Mucosa of descending colon (tissue), 3 donors: ENCODE results near the gene MT1HL1. TPM values are rescaled to one million over a fixed set of nuclear protein-coding genes. Genes with fewer than 3 reads are reported as not detected.

Experiments used
- ATAC-seq: fragments of 200-7000 bp; cut with Tn5 transposase; one replicate; pipeline ENCODE4 v1.9.1; 2020; ENCODE audit warnings: mild to moderate bottlenecking, moderate library complexity
- DNase-seq, 3 donors: peaks; one replicate each; pipeline ENCODE4 v3.0.0-alpha.2; 2020
- H3K36me3 ChIP-seq: fragments of 200-600 bp; one replicate; pipeline ENCODE4 v1.8.0; 2021; ENCODE audit warnings: low read depth, mild to moderate bottlenecking
- H3K4me1 ChIP-seq: fragments of 200-600 bp; one replicate; pipeline ENCODE4 v1.8.0; 2021; ENCODE audit warnings: low read depth, mild to moderate bottlenecking
- H3K4me3 ChIP-seq: fragments of 200-600 bp; one replicate; pipeline ENCODE4 v1.8.0; 2021; ENCODE audit warnings: mild to moderate bottlenecking
- H3K9me3 ChIP-seq: fragments of 200-600 bp; one replicate; pipeline ENCODE4 v1.8.0; 2021; ENCODE audit warnings: mild to moderate bottlenecking
- intact Hi-C, 2 donors: fragments of 100-400 bp; cut with DNase I in 1 of 2; cut with micrococcal nuclease in 1 of 2; formaldehyde crosslinking; loops; one replicate each; pipeline versions ENCODE4 v1.11.0 to v1.11.1; 2022; cut with DNase I, micrococcal nuclease
- total RNA-seq, 3 donors: library from RNA; stranded (reverse); fragmentation: NEBNext Ultra II Directional in 2 of 3; extraction: Animal tissue kit (Norgen Biotek cat#: 25700) in 2 of 3; gene quantifications; one replicate each; pipeline versions ENCODE4 v1.2.1 to v1.2.4, GENCODE V29; 2021 to 2023
- TF ChIP-seq, protein P1 (sequence below): fragments of 200-600 bp; IDR thresholded peaks from one replicate; pipeline ENCODE4 v1.8.0; 2022; ENCODE audit warnings: antibody characterized with exemption, mild to moderate bottlenecking
- donor health status: DM: no; HTN: no; CAD: no; lungs with moderate emphysema.
- donor health status: DM: no; HTN: no; CAD: no.
- donor health status: DM: no; HTN: yes; CAD: no.

Gene MT1HL1
- total RNA-seq, 3 donors from 2014 or later, result not detected

DNA sequence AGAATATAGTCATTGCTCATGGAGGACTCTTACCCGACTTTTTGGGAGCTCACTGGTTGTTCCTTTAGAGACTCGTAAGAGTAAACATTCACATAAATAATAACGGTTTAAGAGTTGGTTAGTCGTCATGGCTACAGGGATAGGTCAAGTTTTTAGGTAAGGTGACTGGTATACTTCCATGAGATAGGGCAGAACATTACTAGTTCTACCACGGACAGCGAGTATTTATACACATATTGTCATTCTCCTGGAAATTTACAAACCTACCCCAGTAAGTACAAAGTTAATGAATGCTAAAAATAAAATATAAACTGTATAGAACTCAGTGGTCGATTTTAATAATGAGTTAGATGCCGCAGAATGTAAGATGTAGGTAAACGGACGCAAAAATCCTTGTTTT, 36.6 kb upstream of the MT1HL1 start:
- H3K4me1 ChIP-seq, result no peaks in the 10 kb centered on the region
- DNase-seq (no peak), ATAC-seq (no peak)
- H3K4me3 ChIP-seq, result no peak overlapping the region
- no peaks in the 10 kb centered on the region for H3K36me3 ChIP-seq
- intact Hi-C loops, result loop anchor here in 1 of 2 donors (10.0 kb wide), 1 partner anchor 344 kb away; no protein-coding TSS in a partner anchor
- TF ChIP-seq, protein P1, sequence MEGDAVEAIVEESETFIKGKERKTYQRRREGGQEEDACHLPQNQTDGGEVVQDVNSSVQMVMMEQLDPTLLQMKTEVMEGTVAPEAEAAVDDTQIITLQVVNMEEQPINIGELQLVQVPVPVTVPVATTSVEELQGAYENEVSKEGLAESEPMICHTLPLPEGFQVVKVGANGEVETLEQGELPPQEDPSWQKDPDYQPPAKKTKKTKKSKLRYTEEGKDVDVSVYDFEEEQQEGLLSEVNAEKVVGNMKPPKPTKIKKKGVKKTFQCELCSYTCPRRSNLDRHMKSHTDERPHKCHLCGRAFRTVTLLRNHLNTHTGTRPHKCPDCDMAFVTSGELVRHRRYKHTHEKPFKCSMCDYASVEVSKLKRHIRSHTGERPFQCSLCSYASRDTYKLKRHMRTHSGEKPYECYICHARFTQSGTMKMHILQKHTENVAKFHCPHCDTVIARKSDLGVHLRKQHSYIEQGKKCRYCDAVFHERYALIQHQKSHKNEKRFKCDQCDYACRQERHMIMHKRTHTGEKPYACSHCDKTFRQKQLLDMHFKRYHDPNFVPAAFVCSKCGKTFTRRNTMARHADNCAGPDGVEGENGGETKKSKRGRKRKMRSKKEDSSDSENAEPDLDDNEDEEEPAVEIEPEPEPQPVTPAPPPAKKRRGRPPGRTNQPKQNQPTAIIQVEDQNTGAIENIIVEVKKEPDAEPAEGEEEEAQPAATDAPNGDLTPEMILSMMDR, result no peak
- no peaks in the 10 kb centered on the region for H3K9me3 ChIP-seq

DNA sequence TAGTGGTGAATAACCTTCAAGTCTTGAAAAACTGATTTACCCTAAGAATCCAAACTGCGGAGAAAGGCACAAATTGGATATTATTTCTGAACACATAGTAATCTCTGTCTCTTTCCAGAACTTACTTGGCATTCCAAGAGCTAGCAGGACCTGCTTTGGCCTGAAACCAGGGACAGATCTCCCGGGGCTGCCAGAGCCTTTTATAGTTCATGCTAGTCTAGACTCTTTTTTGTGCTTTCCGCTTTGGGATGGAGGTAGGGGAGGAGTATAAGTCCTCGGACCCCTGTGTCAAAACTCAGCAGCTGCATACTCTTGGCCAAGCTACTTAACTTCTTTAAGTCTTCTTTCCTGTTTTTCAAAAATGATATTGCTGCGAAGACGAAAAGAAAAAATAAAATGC, 34.0 kb upstream of the MT1HL1 start:
- intact Hi-C loops, result no loop called here
- no peak for ATAC-seq

GRCh38 chr1:237035759-237036158, 31.5 kb upstream of the MT1HL1 start:
- DNase-seq, result no peak

More for the DNA sequence above, 34.0 kb upstream of the MT1HL1 start:
- no peaks in the 10 kb centered on the region for H3K36me3 ChIP-seq
- H3K4me1 ChIP-seq, result no peaks in the 10 kb centered on the region
- TF ChIP-seq, protein P1, result no peak
- H3K4me3 ChIP-seq, result no peak overlapping the region
- DNase-seq, result no peak
- no peaks in the 10 kb centered on the region for H3K9me3 ChIP-seq

DNA sequence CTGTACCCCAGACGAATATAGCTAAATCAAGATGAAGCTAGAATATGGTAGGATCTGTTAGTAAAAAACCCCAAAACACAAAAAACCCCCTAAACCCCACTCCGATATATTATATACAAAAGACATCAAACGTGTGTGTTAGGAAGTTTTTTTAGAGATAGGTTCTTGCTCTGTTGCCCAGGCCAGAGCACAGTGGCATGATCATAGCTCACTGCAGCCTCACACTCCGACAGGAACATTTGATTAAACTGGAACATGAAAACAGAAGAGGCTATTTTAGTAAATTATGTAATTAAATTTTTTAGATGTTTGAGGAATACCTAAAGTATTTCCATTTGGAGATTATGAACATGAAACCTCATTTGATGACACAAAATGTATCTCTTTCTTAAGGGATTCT, 29.6 kb upstream of the MT1HL1 start:
- no peaks in the 10 kb centered on the region for H3K4me1 ChIP-seq
- TF ChIP-seq, protein P1, result no peak
- no peaks in the 10 kb centered on the region for H3K9me3 ChIP-seq
- H3K4me3 ChIP-seq, result no peak overlapping the region
- H3K36me3 ChIP-seq, result no peaks in the 10 kb centered on the region
- ATAC-seq (no peak), DNase-seq (no peak)
- intact Hi-C loops, result no loop called here

More at GRCh38 chr1:237035759-237036158, 31.5 kb upstream of the MT1HL1 start:
- TF ChIP-seq, protein P1, result no peak
- Histone ChIP-seq H3K9me3 (no peaks in the 10 kb centered on the region), H3K36me3 (no peaks in the 10 kb centered on the region), H3K4me1 (no peaks in the 10 kb centered on the region), H3K4me3 (no peak overlapping the region)
- no peak for ATAC-seq
- intact Hi-C loops, result no loop called here

DNA sequence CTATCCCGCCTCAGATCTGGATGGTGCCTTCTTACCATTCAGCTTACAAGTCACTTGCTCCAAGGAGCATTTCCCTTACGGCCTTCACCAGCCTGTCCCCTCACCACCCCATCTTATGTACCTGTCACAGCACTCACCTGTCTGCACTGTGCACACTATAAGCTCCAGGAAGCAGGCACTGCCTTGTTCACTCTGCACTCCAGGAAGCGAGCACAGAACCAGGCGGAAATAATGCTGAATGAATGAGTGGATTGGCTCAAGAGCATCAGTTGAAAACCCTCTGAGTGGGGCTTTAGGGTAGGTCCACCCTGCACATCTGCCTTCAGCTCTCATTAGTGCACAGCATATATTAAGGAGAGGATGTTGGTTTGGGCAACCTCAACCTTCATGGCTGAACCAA, 28.8 kb upstream of the MT1HL1 start:
- ATAC-seq (no peak), DNase-seq (no peak)
- no peaks in the 10 kb centered on the region for H3K9me3 ChIP-seq
- no peaks in the 10 kb centered on the region for H3K4me1 ChIP-seq
- intact Hi-C loops, result no loop called here
- H3K36me3 ChIP-seq, result no peaks in the 10 kb centered on the region
- H3K4me3 ChIP-seq, result no peak overlapping the region
- TF ChIP-seq, protein P1, result no peak

GRCh38 chr1:237032029-237032428, 27.8 kb upstream of the MT1HL1 start:
- H3K4me3 ChIP-seq, result no peak overlapping the region
- no peak for DNase-seq
- intact Hi-C loops, result no loop called here
- no peaks in the 10 kb centered on the region for H3K36me3 ChIP-seq
- H3K9me3 ChIP-seq, result no peaks in the 10 kb centered on the region
- H3K4me1 ChIP-seq, result peaks cover 3% of the 10 kb centered on the region
- no peak for ATAC-seq
- TF ChIP-seq, protein P1, result no peak
